ENCODE data around the gene SMARCA2.

The SMARCA2 gene

GRCh38 chr9:2181792-2182191 lies 166.6 kb downstream of the SMARCA2 start:
- H3K4me3 ChIP-seq (ENCODE audit: low read length), result no peak overlapping the region
- peak; percentile 60 for DNase-seq (ENCODE audit: low read depth)
- peak; percentile 64 for TF ChIP-seq CTCF (IDR thresholded peaks at IDR 0.05; ENCODE audit: insufficient read depth, low read depth, low read length, missing control alignments)

DNA sequence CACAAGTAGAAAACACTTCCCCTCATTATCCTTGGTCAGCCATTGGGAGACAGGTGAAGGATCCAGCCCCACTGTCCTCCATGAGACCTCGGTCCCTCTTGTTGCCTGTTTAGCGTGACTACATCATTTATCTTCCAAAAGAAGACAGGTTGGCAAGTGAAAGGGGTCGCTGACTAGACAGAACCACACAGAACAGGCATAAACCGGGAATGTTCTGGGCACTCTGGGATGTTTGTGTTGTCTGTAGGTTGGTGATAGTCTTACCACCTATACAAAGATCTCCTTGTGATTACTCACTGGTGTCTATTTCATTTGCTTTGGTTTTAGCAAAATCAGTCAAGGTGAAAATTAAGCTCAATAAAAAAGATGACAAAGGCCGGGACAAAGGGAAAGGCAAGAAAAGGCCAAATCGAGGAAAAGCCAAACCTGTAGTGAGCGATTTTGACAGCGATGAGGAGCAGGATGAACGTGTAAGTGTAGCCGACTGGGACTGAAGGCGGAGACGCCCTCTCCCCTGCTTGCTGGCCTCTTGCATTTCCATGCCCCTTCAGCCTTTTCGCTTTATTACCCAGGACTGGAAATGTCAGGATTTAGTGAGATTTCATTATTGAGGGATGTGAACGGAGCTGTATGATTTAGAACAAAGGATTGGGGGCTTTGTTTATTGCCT lies 175.9 kb downstream of the SMARCA2 start:
- TF ChIP-seq CTCF (IDR thresholded peaks at IDR 0.05; ENCODE audit: insufficient read depth, low read depth, low read length, missing control alignments), result no peak
- H3K4me3 ChIP-seq (ENCODE audit: low read length), result no peak overlapping the region
- DNase-seq (ENCODE audit: low read depth), result no peak

DNA sequence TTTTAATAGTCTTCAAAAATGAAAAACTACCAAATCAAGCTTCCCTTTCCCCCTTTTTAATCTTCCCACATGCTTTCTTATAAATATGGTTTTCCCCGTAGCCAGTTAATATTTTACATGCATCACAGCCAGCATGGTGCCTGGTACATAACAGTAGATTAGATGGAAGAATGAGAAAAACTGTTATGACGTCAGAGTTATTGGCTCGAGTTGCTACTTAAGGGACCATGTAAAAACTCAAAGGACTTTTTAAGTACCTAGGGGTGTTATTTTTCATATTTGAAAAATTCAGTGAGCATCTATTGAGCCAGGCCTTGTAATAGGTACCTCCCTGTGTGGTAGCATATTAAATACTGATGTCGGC lies 176.4 kb downstream of the SMARCA2 start:
- H3K4me3 ChIP-seq (ENCODE audit: low read length), result no peak overlapping the region
- DNase-seq (ENCODE audit: low read depth), result no peak
- TF ChIP-seq CTCF (IDR thresholded peaks at IDR 0.05; ENCODE audit: insufficient read depth, low read depth, low read length, missing control alignments), result no peak

DNA sequence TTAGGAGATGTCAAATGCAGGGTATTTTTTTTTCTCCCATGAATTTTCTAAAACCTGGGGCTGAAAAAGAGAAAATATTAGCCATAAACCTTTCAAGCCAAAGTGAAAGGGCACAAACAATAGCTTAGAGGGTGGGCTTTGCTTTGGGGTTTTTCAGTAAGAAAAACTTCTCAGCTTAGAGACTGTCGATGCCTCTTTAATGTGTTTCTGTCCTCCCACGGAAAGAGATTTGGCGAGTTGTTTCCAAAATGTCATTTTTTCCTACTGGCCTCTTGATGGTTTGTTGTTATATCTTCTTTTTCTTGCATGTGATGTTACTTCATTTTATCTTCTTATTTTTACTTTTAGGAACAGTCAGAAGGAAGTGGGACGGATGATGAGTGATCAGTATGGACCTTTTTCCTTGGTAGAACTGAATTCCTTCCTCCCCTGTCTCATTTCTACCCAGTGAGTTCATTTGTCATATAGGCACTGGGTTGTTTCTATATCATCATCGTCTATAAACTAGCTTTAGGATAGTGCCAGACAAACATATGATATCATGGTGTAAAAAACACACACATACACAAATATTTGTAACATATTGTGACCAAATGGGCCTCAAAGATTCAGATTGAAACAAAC lies 177.3 kb downstream of the SMARCA2 start:
- no peak for DNase-seq (ENCODE audit: low read depth)
- no peak overlapping the region for H3K4me3 ChIP-seq (ENCODE audit: low read length)
- TF ChIP-seq CTCF (IDR thresholded peaks at IDR 0.05; ENCODE audit: insufficient read depth, low read depth, low read length, missing control alignments), result no peak

DNA sequence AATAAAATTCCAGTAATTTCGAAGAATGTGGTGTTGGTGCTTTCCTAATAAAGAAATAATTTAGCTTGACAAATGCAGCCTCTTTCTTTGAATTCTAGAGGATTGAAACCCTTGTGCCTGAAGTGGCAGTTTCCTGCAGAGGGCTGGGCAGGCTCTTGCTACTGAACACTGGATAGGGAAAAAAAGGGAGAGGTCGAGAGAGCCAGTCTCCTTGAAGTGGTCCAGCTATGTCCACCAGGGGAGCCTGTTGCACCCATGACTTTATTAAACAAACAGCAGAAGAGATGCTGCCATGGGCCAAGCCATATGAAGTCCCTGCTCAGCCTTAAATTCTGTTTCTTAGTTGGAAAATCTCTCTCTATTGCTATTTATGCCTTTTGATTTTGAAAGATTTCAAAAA lies 178.4 kb downstream of the SMARCA2 start:
- TF ChIP-seq CTCF (IDR thresholded peaks at IDR 0.05; ENCODE audit: insufficient read depth, low read depth, low read length, missing control alignments), result no peak
- H3K4me3 ChIP-seq (ENCODE audit: low read length), result no peak overlapping the region
- DNase-seq (ENCODE audit: low read depth), result no peak

GRCh38 chr9:2195211-2195610 lies 180.1 kb downstream of the SMARCA2 start:
- DNase-seq (ENCODE audit: low read depth), result no peak
- H3K4me3 ChIP-seq (ENCODE audit: low read length), result no peak overlapping the region
- no peak for TF ChIP-seq CTCF (IDR thresholded peaks at IDR 0.05; ENCODE audit: insufficient read depth, low read depth, low read length, missing control alignments)

- TF ChIP-seq CTCF (IDR thresholded peaks at IDR 0.05; ENCODE audit: insufficient read depth, low read depth, low read length, missing control alignments), result no peak
- no peak overlapping the region for H3K4me3 ChIP-seq (ENCODE audit: low read length)
- DNase-seq (ENCODE audit: low read depth), result no peak
Measured at GRCh38 chr9:2196757-2197156, 181.6 kb downstream of the SMARCA2 start.
